Ramos (cell line): ENCODE data around the gene RAD51AP1.
"Not testable (repeated sequence)": the region's sequence is repeated elsewhere in the genome, so short reads cannot be mapped to it uniquely, and the experiment has no call there.

ENCODE experiments used
- in situ Hi-C: fragments of 300-500 bp; cut with MboI; formaldehyde crosslinking; loops from one replicate; pipeline ENCODE4 v1.14.3; 2022; ENCODE audit warnings: low sequenced_read_pairs; ENCODE audit not compliant: unreplicated experiment

RAD51AP1 gene

DNA sequence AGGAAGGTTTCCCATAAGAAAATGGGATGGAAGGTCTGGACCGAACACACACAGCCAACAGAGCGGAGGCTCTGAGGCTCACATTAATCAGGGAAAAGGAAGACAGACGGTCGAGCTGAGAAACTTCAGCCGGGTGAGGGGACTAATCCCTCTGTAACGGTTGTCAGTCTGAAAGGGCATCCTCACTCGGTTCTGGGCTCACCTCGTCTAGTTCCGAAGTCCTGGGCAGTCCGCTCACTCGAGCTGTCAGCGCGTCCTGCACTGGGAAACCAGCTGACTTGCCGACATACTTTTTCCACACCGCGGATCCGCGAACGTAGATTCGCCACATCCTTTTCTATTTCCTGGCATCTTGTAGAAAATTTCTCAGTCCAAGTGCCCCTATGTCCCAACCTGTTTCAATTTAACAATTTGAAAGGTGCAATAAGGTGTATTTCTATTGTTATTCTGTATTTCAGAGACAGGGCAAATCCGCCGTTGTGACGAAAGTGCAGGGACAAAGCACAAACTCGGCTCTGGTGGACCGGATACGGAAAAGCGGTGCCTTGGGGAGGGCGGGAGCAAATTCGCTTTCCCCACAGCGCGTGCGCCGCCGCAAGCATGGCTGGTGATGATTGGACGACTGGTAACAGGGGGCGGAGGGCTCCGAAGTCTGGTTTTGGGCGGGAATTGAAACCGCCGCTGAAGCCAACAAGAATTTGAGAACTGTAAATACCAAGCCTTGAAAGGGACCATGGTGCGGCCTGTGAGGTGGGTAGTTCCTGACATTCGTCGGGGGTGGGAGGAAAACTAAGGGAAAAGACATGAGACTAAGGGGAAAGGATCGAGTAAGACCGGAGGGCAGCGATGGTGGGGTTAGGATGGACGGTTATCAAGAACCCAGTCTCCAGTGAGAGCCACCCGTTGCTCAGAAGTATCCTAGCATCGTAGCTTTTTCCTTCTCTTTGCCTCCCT lies at the start of gene RAD51AP1:
Gene RAD51AP1, plus strand, starts transcription at position 684 of the 954 bp plus-strand sequence. Its CDS starts 50 bp downstream, at position 734.
- in situ Hi-C loops: no loop called here

DNA sequence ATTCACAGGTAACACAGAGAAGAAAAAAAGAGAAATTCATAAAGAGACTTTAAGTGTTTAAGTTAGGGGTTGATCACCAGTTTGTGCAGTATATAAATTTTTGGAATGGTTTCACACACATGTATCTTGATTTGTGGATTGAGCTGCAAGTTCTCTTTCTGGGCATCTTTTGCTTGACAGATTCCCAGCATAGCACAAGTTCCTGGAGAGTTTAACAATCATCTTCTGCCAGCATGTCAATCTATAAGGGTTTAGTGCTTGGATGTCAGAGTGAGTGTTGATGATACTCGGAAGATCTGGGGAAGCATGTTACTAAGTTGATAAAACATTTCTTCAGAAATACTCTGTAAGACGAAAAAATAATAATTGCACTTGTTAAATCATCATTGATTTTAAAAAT lies 49.1 kb upstream of the RAD51AP1 start:
- in situ Hi-C loops: no loop called here

- in situ Hi-C loops: no loop called here
Observed at GRCh38 chr12:4490973-4491372, 47.7 kb upstream of the RAD51AP1 start.

DNA sequence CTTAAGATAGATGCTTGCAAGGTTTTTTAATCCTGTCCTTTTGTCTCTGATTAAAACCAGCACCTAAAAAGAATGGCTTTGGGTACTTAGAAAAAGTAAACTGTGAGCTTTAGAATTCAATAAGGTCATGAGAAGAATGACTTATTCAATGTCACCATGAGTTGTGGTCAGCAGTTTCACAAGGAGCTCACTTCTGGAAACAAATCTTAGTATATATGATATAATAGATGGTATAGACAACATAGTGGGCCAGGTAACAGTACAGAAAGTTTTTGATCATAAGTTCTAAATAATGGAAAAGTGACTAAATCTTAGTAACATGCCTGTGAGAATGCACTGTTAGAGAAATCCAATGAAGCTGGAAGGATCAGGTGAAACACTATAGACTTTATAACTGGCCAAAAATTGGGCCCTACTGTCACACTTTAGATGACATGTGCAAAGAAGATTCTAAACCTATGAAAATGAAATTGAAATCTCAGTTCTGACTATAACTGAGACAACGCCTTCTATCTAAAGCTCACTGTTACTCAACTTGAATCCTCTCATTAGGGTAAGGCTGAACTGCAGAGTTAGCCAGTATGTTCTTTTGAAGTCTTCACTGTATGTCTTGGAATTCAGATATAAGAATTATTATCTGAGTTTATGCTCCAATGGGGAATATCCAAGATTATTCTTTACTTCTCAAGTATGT lies 42.4 kb upstream of the RAD51AP1 start:
- in situ Hi-C loops: no loop called here

DNA sequence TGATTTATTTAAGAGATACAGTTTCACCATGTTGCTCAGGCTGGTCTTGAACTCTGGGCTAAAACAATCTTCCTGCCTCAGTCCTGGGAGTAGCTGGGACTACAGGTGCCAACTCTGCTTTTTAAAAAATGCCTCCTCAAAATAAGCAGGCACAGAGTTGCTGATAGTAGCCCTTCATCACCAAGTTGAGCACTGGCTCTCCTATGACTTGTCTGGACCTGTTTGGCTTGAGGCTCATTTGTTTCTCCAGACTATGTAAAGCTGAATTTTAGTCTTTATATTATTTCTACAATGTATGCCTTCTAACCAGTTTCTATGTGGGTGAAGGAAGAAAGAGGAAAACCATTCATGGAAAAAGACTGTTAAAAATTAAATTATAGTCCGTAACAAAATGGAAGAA lies 39.5 kb upstream of the RAD51AP1 start:
- in situ Hi-C loops: no loop called here

GRCh38 chr12:4505376-4505986 lies 33.2 kb upstream of the RAD51AP1 start:
- in situ Hi-C loops: no loop called here

DNA sequence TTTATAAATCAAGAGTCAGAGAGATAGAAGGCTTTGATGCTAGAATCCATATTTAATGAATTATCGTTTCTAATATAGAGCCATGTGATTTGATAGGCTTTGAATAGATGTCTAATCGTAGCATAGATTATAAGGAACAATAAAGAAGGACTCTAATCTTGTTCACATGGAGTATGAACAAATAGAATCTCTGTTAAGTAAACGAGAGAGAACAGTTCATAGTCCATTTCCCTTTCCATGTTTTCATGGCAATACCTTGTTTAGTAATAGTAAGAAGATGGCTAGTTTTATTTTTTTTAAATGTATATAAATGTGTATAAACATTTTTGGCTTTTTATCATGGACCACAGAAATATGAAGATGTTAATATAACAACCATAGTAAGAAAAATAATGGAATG lies 32.3 kb upstream of the RAD51AP1 start:
- in situ Hi-C loops: no loop called here

- in situ Hi-C loops: no loop called here
Observed at GRCh38 chr12:4506870-4507269, 31.8 kb upstream of the RAD51AP1 start.

DNA sequence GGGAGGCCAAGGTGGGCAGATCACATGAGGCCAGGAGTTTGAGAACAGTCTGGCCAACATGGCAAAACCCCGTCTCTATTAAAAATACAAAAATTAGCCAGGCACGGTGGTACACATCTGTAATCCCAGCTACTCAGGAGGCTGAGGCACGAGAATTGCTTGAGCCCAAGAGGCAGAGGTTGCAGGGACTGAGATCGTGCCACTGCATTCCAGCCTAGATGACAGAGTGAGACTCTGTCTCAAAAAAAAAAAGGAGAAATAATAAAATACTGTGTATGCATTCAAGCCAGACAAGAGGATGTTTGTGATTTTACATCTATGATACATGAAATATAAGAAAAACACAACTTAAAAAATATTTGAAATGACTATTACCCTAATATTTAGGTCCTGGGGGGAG lies 30.2 kb upstream of the RAD51AP1 start:
- in situ Hi-C loops: not testable (repeated sequence)

GRCh38 chr12:4509269-4509668 lies 29.4 kb upstream of the RAD51AP1 start:
- in situ Hi-C loops: not testable (repeated sequence)

GRCh38 chr12:4518106-4518728 lies 20.5 kb upstream of the RAD51AP1 start:
- in situ Hi-C loops: no loop called here

DNA sequence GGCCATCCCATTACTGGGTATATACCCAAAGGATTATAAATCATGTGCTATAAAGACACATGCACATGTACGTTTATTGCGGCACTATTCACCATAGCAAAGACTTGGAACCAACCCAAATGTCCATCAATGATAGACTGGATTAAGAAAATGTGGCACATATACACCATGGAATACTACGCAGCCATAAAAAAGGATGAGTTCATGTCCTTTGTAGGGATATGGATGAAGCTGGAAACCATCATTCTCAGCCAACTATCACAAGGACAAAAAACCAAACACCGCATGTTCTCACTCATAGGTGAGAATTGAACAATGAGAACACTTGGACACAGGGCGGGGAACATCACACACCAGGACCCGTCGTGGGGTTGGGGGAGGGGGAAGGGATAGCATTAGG lies 15.2 kb upstream of the RAD51AP1 start:
- in situ Hi-C loops: not testable (repeated sequence)

GRCh38 chr12:4526923-4527546 lies 11.7 kb upstream of the RAD51AP1 start:
- in situ Hi-C loops: no loop called here

DNA sequence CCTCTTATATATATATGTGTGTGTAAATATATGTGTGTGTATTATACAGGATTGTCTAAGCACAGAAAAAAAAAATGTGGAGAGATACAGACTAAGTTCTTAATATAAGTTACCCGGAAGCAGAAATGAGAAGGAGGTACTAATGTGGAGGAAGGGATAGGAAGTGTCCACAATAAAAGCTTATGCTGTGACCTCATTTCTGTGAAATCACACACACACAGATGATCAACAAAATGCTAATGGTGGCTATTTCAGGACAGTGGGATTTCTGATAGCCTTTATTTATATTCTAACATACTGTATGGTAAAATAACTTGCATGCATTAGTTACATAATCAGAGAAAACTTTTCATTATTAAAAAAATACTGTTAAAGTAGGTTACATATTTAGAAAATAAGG lies 8.5 kb upstream of the RAD51AP1 start:
- in situ Hi-C loops: no loop called here

- in situ Hi-C loops: no loop called here
Observed at GRCh38 chr12:4530982-4531586, 7.6 kb upstream of the RAD51AP1 start.

GRCh38 chr12:4535092-4535491 lies 3.6 kb upstream of the RAD51AP1 start:
- in situ Hi-C loops: no loop called here

GRCh38 chr12:4535871-4536270 lies 2.8 kb upstream of the RAD51AP1 start:
- in situ Hi-C loops: no loop called here

- in situ Hi-C loops: no loop called here
Observed at GRCh38 chr12:4539167-4539870, 629 bp downstream of the RAD51AP1 start.

GRCh38 chr12:4540170-4540569 lies 1.5 kb downstream of the RAD51AP1 start:
- in situ Hi-C loops: no loop called here
